A549 treated with CpdA at 1 μM for 4 hours (cell line): ENCODE measurements around the gene EIF3CL. TPM values are rescaled to one million over a fixed set of nuclear protein-coding genes. Genes with fewer than 3 reads are reported as not detected.

Source experiments
- total RNA-seq: library from RNA; stranded (reverse); fragments of 200-300 nt; extraction: Qiagen RNA extraction; gene quantifications from 5 replicates; pipeline ENCODE4 v1.2.3, GENCODE V29; 2022; ENCODE audit warnings: low read depth

EIF3CL gene, protein sequence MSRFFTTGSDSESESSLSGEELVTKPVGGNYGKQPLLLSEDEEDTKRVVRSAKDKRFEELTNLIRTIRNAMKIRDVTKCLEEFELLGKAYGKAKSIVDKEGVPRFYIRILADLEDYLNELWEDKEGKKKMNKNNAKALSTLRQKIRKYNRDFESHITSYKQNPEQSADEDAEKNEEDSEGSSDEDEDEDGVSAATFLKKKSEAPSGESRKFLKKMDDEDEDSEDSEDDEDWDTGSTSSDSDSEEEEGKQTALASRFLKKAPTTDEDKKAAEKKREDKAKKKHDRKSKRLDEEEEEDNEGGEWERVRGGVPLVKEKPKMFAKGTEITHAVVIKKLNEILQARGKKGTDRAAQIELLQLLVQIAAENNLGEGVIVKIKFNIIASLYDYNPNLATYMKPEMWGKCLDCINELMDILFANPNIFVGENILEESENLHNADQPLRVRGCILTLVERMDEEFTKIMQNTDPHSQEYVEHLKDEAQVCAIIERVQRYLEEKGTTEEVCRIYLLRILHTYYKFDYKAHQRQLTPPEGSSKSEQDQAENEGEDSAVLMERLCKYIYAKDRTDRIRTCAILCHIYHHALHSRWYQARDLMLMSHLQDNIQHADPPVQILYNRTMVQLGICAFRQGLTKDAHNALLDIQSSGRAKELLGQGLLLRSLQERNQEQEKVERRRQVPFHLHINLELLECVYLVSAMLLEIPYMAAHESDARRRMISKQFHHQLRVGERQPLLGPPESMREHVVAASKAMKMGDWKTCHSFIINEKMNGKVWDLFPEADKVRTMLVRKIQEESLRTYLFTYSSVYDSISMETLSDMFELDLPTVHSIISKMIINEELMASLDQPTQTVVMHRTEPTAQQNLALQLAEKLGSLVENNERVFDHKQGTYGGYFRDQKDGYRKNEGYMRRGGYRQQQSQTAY
- total RNA-seq: 58.9 to 106 TPM (median 63.8 TPM) in 5 replicates

GRCh38 chr16:28403220-28404072 is at the start of gene EIF3CL:
EIF3CL (minus strand) TSS chr16:28403841; CDS start chr16:28403618, 223 bp downstream.

GRCh38 chr16:28363408-28363807 is 40.2 kb downstream of the EIF3CL start, which contains the start of gene NPIPB6:
NPIPB6 (minus strand) TSS chr16:28363508; CDS start chr16:28362822, 686 bp downstream.

Other genes with a start within 250 kb of the EIF3CL start
- gene XPO6, start 191.9 kb downstream of the EIF3CL start, total RNA-seq: 81.3 to 109 TPM (median 99.1 TPM) in 5 replicates
- 0.22 to 0.38 TPM (median 0.32 TPM) in 5 replicates for gene SBK1, start 111.3 kb downstream of the EIF3CL start, total RNA-seq
- gene NPIPB6, start 40.3 kb downstream of the EIF3CL start, total RNA-seq: 1.3 to 3.3 TPM (median 2.1 TPM) in 5 replicates
- 0.13 to 0.39 TPM (median 0.18 TPM) in 3 of 5 replicates, not detected in the others for gene NPIPB7, start 68.5 kb upstream of the EIF3CL start, total RNA-seq
- gene CLN3, start 88.2 kb upstream of the EIF3CL start, total RNA-seq: 23.1 to 38.3 TPM (median 29.5 TPM) in 5 replicates
- 0.03 to 0.07 TPM (median 0.03 TPM) in 3 of 5 replicates, not detected in the others for gene APOBR, start 90.8 kb upstream of the EIF3CL start, total RNA-seq
- gene IL27, start 103.0 kb upstream of the EIF3CL start, total RNA-seq: not detected in 5 replicates
- 13.3 to 20.6 TPM (median 15.0 TPM) in 5 replicates for gene NUPR1, start 135.1 kb upstream of the EIF3CL start, total RNA-seq
- gene SGF29, start 150.1 kb upstream of the EIF3CL start, total RNA-seq: 20.3 to 24.7 TPM (median 21.8 TPM) in 5 replicates
- 0.07 TPM in 1 of 5 replicates, not detected in the others for gene SULT1A2, start 193.2 kb upstream of the EIF3CL start, total RNA-seq
- gene SULT1A1, start 206.2 kb upstream of the EIF3CL start, total RNA-seq: 5.0 to 5.5 TPM (median 5.3 TPM) in 5 replicates
- gene NPIPB8, start 234.2 kb upstream of the EIF3CL start, total RNA-seq: 0.49 to 0.97 TPM in 2 of 5 replicates, not detected in the others